HG03175 (cell line): ENCODE results near the gene HOXA6.

ENCODE experiments used
- ATAC-seq: cut with Tn5 transposase; IDR thresholded peaks from one replicate; pipeline ENCODE4 v1.9.1; 2021; ENCODE audit warnings: mild to moderate bottlenecking, moderate library complexity; ENCODE audit not compliant: unreplicated experiment

Gene HOXA6

DNA sequence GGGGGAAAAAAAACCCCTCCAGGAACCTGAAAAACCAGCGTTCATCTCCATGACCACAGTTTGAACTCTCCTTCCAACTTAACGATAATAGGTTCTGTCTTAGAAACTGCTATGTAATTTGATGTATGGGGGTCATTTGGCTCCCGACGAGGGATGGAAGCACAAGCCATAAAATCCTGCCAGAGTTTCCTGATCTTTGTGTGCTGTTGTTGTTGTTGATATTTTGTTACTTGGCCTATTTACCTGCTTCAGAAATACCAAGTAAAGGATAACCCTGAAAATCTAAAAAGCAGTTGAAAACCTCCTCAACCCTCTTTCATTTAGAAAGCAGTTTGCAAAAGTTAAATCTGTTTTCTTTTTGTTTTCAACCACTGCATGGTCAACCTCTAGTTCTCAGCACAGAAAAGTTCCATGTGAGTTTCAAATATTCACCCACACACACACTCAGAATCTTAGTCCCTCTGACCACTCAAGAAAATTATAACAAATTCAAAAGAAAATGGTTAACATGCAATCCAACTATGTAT is 35.8 kb downstream of the HOXA6 start:
- ATAC-seq, result no peak

DNA sequence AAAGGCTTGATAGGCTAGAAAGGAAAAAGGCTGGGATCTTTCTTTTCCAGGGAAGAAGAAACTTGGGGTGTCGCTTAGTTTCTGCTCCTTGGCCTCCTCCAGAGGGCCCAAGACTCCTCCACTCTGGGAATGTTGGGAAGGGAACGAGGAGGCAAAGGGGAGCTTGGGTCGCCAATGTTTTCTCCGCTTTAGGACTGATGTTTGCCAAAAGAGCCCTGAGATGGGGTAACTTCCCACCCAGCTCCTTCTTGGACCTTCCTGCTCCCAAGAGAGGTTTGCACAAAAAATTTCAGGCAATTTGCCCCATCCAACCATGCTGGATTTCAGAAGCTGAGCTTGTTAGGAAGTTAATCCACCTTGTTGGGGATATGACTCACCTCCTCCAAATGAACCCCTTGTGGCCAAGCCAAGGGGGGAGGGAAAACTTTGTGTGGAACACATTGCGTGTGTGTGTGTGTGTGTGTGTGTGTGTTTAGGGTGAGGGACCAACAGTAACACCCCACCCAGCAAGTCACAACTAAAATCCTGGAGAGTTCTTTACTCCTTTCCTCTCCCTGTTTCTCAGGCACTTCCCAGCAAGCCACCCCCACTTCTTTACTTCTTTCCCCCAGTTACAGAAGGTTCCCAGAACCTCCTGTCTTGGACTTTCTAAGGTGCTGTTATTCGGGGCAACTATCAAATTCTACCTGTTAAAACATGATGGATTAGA is 36.4 kb downstream of the HOXA6 start:
- ATAC-seq, result no peak

DNA sequence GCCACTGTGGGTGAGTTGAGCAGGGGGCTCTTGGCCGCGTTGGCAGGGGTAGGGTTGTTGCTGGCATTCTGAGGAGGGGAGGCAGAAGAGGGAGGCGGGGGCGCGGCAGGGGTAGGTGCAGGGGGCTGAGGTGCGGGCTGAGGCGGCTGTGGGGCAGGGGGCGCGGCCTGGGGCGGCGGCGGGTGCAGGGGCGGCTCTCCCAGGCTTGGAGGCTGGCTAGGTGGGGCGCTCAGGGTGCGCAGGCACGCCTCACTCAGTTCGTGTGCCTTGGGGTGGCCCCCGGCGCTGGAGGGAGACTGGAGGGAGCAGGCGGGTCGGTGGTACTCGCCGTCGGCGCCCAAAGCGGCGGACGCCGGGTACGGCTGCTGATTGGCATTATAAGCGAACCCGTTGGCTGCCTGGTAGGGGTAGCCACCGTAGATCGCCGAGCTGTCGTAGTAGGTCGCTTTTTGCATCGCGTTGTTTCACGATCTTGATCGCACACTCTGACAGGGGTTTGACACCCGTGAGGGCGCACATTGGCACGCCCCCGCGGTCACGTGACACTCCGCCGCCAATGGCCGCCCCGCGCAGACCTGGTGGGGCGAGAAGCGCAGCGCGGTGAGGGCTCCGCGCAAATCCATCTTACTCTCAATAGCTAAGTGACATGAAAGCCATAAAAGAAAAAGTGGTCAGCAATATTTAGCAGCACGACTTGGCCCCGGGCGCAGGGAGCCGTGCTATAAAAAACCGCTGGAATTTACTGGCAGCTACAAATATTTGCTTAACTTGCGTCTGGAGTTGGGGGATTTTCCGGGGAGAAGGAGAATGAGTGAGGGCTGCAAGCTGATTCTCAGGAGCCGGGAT is 37.2 kb downstream of the HOXA6 start:
- ATAC-seq, result no peak

DNA sequence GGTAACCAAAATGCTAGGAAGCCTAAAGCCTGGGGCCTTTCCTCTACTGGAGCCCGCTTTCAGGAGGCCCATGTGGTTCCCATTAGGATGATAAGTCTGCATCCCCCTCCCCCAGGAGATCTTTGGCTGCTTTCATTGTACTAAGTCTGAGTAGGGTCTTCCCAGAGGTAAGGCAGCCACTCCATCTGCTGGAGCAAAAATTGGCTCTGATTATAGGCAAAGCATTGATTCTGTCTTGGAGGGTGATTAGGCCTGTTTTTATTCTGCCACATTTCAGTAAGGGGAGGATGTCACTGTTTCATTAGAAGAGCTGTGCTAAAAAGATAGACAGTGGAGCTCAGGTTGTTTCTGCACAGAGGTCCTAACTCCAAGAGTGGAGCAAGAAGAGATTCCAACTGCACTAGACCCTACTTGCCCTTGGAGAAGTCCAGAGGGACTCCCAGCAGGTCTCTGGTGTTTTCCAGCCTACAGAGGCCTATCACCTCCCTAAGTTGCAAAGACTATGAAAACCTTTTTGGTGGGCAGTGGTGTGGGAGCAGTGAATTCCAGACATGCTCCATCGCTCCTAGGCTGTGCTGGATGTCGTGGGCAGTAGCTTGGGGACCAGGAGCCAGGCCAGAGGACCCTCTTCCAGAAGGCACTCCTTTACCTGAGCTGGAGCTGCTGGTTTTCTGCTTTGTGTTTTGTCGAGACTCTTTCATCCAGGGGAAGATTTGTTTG is 37.9 kb downstream of the HOXA6 start:
- no peak for ATAC-seq

DNA sequence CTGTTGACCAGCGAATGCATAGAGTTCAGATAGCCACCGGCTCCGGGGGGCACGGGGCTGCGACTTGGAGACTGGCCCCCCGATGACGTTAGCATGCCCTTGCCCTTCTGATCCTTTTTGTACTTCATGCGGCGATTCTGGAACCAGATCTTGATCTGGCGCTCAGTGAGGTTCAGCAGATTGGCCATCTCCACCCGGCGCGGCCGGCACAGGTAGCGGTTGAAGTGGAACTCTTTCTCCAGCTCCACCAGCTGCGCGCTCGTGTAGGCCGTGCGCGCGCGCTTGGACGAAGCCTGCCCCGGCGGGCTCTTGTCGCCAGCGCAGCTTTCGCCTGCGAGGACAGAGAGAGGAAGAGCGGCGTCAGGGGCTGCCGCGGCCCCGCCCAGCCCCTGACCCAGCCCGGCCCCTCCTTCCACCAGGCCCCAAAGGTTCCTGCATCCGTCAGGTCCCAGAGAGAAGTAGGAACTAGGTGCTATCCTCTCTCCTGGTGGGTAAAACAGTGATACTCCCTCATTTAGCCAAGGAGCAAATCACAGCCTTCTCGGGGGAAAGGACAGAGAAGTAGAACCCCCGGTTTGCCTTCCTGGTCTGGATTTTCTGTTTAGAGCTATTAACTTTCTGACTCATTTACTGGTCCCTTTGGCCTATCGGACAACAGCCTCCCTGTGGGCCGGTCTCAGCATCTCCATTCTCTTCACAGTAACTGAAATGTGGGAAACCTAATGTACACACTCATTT is 39.0 kb downstream of the HOXA6 start:
- no peak for ATAC-seq

DNA sequence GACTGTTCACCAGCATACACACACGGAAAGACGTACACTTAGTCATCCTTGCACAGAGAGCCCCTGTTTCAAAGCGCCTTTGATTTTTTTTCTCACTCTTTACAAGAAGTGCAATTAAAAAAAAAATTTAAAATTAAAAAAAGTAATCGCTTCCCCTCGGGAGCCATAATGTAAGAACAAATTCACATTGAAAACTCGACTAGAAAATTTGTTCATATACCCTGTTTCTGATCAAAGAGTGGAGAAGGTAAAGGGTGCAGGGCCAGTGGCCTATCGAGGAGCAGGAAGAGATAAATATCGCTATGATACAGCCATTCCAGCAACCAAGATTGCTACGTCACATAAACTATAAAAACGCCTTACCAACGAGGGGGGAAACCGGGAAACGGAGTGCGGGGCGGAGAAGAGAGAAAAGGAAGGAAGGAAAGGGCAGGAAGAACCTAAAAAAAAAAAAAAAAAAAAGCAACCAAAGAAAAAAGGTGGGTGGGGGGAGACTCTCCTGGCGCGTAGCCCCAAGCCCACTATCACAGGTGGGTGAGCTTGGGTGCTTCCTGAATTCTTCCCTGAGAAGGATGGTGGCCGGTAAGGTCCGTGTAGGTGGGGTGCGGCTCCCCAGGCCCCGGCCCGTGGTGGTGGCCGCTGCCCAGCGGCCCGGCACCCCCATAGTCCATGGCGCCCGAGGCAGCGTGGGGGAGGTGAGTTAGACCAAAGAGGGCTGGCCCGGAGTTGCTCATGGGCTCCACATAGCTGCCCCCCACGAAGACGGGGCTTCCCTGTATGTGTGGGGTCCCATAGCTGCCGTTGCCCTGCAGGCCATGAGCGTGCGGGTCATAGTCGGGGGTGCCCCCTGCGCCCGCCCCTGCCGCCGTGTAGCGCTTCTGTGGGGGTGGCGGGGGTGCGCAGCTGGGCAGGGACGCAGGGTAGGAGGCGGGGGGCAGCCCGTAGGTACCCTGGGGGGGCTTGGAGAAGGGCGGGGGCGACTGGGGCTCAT is 39.9 kb downstream of the HOXA6 start:
- no peak for ATAC-seq

DNA sequence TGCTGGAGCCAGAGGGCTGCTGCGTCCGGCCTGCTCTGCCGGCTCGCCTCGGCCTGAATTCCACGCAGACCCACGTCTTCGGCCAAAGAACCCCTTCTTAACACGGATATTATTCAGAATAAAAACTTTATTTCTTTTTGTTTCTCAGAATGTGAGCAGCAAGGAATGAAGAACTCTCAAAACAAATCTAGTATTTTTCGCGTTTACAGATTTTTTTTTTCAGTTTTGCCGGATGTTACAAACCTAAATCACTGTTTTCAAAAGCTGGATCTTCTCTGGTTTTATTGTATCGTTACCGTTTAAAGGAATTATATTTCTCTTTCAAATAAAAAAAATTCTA is 40.7 kb downstream of the HOXA6 start:
- ATAC-seq, result no peak

DNA sequence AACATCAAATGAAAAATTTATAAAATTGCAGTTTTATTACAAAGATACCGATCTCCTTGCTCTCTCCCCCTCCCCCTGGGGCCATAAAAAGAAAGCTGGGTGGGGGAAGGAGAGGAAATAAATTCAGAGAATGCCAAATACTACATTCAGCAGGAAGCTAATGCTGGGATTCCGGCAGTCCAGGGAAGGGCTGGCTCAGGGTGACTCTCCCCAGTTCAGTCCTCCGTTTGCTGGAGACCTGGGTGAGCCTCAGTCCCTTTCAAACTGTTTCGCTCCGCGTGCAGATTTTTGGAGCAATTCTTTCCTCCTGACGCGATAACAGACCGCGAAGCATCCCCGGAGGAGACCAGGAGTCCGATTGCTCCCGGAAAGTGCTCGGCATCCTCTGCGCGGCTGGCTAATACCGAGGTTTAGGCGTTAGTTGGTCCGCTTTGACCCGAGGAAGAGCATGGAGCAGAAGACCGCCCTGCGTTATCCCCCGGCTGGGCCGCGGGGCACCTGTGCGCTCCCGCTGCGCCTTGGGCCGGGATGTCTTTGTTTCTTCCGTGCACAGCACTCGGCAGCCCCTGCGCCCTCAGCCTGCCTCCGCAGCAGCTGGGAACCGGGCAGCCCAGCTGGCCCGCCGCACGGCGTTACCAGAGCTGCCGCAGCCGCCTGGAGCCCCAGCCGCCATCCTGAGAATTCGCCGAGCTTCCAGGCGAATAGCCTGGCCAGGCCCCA is 41.2 kb downstream of the HOXA6 start:
- ATAC-seq, result no peak

DNA sequence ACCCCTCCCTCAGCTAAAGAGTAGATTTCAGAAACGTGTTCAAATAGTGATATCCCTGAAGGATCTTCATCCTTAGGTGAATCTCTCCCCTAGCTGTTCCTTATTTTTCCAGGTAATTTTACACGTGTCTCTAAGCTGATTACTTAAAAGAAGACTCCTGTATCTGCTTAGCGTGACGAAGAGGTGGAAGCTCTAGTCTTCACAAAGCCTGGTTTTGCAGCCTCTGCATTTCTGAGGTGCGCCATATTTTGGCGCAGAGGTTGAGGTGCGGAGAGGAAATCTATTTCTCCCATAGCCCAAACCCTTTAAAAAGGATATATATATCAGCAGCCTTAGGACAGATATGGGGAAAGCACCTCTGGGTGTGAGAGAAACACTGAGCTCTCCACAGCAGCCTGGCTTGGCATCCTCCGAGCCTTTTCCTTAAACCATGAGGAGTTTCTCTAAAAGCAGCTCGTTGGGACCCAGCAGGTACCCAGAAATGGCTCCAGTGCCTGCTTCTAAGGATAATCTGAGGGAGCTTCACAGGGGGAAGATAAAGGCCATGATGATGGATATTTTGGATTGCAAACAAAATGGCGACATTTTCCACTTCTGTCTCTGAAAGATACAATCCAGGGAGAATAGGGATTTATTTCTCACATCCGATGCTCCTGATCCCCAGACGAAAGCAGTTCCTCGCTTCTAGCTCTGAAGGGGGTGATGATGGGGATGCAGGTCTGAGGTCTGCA is 42.1 kb downstream of the HOXA6 start:
- ATAC-seq, result no peak

DNA sequence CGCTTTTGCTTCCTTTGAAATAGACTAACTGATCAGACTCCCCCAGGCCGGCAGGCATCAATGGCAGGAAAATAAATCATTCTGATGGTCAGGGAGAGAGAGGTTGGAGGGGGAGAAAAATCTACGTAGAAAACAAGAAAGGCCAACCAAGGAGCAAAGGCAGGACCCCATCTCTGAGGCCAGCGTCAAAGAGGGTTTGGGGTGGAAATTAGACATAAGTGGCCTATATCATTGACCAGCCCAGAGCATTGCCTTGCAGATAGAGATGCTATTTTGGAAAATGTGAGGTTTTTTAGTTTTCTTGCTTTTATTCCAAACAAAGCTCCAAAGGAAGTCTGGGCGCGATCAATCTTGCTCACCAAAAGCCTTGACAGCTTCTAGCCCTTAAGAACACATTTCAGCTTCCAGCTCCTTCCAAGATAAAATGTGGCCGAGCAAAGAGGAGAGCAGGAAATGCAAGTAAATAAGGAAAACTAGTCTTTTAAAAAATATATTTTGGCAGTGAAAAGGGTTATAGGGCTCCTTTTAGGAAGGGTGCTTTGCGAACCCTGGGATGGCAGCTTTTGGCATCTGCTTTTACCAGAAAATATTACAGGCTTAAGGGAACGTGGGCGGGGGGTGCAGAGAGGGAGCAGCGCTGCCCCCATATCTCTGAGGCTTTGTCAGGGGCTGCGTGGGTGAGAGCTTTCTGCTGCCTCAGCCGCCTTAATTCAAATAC is 43.1 kb downstream of the HOXA6 start:
- ATAC-seq, result no peak

DNA sequence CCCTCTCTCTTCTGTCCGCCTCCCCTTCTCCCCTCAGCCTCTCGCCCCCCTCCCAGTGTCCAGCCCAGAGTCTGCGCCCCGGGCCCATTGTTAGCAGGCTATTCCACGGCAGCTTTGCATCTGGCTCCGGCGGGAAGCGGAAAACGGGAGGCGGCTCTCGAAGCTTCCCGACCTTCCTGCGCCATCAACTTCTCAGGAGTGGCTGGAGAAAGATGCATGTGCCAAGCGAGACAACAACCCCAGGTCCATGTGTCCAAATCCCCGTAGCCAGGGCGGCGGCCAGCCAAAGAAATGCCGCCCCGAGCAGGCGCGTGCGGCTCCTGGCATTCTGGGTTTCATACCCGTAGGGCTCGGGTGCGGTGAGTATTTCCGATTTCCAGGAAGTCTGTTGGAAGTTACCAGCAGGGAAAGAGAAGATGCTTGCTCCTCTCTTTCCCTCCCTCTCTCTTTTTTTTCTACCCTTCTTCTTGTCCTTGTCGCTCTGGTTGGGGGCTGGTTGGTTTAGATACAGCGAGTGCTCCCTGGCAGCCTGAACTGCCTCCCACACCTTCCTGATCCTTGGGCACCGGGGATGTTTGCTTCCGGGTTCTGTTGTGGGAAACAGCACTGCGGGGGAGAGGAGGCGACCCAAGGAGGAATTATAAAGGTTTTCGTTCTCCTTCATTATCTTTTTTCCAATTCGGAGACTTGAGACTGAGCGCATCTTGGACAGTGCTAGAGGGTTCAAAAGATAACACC is 43.9 kb downstream of the HOXA6 start:
- ATAC-seq, result no peak

DNA sequence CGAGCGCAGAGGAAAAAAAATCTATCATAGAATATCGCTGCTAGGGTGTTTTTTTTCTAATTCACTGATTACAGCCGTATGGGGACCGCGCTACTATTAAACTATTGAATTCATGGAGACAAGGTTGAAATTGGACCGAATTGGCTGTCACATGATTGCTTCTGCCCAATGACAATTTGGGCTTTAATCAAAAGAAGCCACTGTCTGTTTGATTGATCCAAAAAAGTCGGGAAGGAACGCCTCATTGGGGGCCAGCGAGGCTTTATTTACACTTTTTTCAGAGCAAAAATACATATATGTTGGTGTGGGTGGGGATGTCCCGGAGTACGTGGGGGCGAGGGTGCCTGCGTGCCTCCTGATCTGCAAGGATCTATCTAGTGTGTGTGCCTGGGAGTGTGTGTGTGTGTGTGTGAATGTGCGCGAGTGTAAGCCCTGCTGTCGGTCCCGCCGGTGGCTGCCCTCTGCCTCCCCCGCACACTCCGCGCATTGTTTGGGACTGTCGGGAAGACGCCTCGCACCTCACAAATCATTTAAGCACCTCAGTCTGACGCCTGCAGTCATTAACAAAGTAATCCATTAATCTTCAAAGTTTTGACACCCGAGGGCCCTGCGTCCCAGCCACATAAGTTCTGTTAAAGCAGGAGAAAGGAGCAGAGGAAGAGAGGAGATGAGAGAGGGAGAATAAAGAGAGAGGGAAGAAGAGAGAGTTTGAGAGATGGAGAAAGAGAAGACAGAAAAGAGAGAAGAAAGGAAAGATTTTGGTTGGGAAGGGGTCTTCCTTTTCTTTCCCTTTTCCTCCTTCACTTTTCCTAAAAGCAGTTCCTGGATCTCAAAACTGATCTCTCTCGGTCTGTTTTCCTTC is 44.8 kb downstream of the HOXA6 start, which contains the start of gene HOXA2:
Gene HOXA2, minus strand, starts transcription at position 103 of the 862 bp plus-strand sequence. CDS start 183 bp downstream, outside the sequence.
- no peak for ATAC-seq

DNA sequence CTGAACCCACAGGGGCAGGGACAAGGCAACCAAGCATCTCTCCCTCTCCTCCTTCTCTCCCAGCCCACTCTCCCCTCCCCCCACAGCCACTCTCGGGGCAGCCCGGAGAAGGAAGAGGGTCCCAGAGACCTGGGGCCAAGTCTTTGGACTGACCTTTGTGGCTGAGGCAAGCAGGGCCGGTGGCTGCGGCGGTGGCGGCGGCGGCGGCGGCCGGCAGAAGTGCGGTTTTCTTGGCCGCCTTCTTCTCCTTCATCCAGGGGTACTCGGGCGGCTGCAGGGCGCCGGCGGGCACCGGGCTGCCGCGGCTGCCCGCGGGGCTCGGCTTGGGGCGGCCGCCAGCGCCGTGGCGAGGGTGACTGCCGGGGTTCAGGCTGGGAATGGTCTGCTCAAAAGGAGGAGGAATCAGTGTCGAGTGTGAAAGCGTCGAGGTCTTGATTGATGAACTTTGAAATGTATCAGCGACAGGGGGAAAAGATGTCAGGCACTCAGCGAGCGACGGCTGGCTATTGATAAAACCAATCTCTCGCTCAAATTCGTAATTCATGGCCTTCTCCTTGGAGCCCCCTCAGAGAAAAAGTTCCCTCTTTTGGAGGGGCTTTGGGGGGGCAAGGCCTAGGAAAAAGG is 45.5 kb downstream of the HOXA6 start:
- ATAC-seq, result no peak

DNA sequence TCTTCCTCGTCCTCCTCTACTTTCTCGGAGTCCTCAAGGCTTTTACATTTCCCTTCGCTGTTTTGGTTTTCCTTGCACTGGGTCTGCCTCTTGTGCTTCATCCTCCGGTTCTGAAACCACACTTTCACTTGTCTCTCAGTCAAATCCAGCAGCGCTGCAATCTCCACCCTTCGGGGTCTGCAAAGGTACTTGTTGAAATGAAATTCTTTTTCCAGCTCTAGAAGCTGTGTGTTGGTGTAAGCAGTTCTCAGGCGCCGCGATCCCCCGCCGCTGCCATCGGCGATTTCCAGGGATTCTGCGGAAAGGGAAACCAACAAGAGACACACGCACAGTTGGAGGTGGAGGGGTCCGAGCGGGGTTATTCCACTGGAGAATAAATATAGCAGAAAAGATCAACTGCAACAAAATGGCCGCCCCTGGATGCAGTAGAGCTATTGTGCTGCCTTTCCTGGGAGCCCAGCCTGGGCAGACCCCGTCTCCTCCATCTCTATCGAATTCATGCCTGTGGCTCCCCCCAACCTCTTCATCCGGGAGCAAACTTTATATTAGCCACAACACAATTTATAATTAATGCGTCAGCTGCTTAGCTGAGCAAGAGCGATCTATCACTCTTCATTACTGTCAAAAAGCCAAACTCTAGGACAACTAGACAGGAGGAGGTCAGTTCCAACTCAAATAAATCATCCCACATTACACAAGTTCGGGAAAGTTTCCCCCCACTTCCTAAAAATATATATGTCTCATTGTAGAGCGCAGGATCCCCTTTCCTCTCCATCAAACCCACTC is 46.2 kb downstream of the HOXA6 start:
- no peak for ATAC-seq

DNA sequence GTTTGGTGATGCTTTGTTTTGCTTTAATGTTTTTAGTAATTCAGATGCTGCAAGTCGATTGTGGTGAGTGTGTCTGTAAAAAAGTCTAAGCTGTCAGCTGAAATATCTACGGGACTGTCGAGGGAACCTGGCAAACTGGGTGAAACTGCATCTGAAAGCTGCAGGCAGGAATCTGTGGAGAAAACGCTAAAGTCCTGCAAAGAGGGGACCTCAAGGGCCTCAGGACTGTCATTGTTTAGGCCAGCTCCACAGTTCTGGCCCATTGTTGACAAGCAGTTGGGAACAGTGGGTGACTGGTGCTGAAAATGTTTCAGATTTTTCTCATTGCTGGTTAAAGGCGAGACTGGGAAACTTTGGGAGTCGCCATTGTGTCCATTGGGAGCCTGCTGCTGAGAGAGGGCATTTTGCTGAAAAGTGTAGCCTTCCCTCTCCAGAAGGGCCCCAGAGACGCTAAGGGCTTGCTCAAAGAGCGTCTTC is 46.8 kb downstream of the HOXA6 start:
- ATAC-seq, result no peak
